ENCODE results near the gene MAP3K2.

The MAP3K2 gene

DNA sequence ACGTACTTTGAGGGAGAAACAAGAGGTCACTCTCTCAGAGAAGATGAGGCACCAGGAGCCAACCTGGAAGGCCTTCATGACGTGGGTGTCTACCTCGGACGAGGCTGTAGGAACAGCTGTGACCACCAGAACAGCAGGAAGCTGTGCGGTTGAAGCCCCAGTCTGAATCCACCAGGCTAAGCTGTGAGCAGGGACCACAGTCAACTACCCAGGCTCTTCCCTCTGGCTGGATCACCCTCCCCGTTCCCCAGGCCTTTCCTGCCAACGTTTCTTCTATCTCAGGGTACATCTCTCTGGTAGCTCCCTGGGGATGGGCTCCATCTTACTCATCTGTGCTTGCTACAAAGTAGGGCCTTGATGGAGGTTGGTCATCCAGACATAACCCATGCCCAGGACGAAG is 130.9 kb downstream of the MAP3K2 start:
- POLR2A ChIA-PET = no interaction called here
- CTCF ChIA-PET = no interaction called here
- TF ChIP-seq ZNF384 (IDR thresholded peaks at IDR 0.05) (no peak), SP1 (IDR thresholded peaks at IDR 0.05) (no peak), PKNOX1 (IDR thresholded peaks at IDR 0.05) (no peak), NFRKB (IDR thresholded peaks at IDR 0.05) (no peak), TARDBP (IDR thresholded peaks at IDR 0.05) (no peak), HDGF (IDR thresholded peaks at IDR 0.05; ENCODE audit: borderline replicate concordance) (no peak), L3MBTL2 (conservative IDR thresholded peaks at IDR 0.05) (no peak), LEF1 (IDR thresholded peaks at IDR 0.05; ENCODE audit: borderline replicate concordance) (no peak), FOXK2 (IDR thresholded peaks at IDR 0.05) (no peak), ELF4 (IDR thresholded peaks at IDR 0.05) (no peak), BHLHE40 (IDR thresholded peaks at IDR 0.05; ENCODE audit: borderline replicate concordance) (no peak), CTBP1 (IDR thresholded peaks at IDR 0.05; ENCODE audit: borderline replicate concordance) (no peak), ARNT (IDR thresholded peaks at IDR 0.05) (no peak), SUZ12 (IDR thresholded peaks at IDR 0.05) (no peak), FOXA1 (IDR thresholded peaks at IDR 0.05) (no peak), FOXM1 (IDR thresholded peaks at IDR 0.05; ENCODE audit: borderline replicate concordance) (no peak)
- no peak for DNase-seq (ENCODE audit: extremely low spot score)

GRCh38 chr2:127256381-127256780 is 131.4 kb downstream of the MAP3K2 start:
- POLR2A ChIA-PET = no interaction called here
- no peak for TF ChIP-seq ZNF384 (IDR thresholded peaks at IDR 0.05)
- no peak for TF ChIP-seq ELF4 (IDR thresholded peaks at IDR 0.05)
- no peak for TF ChIP-seq L3MBTL2 (conservative IDR thresholded peaks at IDR 0.05)
- TF ChIP-seq TARDBP (IDR thresholded peaks at IDR 0.05) = no peak
- TF ChIP-seq CTBP1 (IDR thresholded peaks at IDR 0.05; ENCODE audit: borderline replicate concordance) = no peak
- CTCF ChIA-PET = no interaction called here
- DNase-seq (ENCODE audit: extremely low spot score) = no peak

GRCh38 chr2:127255721-127256120 is 132.1 kb downstream of the MAP3K2 start:
- POLR2A ChIA-PET = no interaction called here
- TF ChIP-seq FOXA1 (IDR thresholded peaks at IDR 0.05) (no peak), SP1 (IDR thresholded peaks at IDR 0.05) (no peak), CTBP1 (IDR thresholded peaks at IDR 0.05; ENCODE audit: borderline replicate concordance) (no peak), FOXK2 (IDR thresholded peaks at IDR 0.05) (no peak), FOXM1 (IDR thresholded peaks at IDR 0.05; ENCODE audit: borderline replicate concordance) (no peak), ZNF384 (IDR thresholded peaks at IDR 0.05) (no peak), LEF1 (IDR thresholded peaks at IDR 0.05; ENCODE audit: borderline replicate concordance) (no peak), PKNOX1 (IDR thresholded peaks at IDR 0.05) (no peak), BHLHE40 (IDR thresholded peaks at IDR 0.05; ENCODE audit: borderline replicate concordance) (no peak), HDGF (IDR thresholded peaks at IDR 0.05; ENCODE audit: borderline replicate concordance) (no peak), TARDBP (IDR thresholded peaks at IDR 0.05) (no peak), SUZ12 (IDR thresholded peaks at IDR 0.05) (no peak), ELF4 (IDR thresholded peaks at IDR 0.05) (no peak), ARNT (IDR thresholded peaks at IDR 0.05) (no peak), NFRKB (IDR thresholded peaks at IDR 0.05) (no peak), L3MBTL2 (conservative IDR thresholded peaks at IDR 0.05) (no peak)
- DNase-seq (ENCODE audit: extremely low spot score) = no peak
- CTCF ChIA-PET = no interaction called here

- ChIA-PET CTCF (interaction anchor here (0.6 kb wide), 1 partner anchor 110 kb away, joined by 4 read pairs; no protein-coding TSS in a partner anchor), POLR2A (no interaction called here)
- TF ChIP-seq ZNF384 (IDR thresholded peaks at IDR 0.05) (no peak), CTBP1 (IDR thresholded peaks at IDR 0.05; ENCODE audit: borderline replicate concordance) (no peak), TARDBP (IDR thresholded peaks at IDR 0.05) (no peak), FOXK2 (IDR thresholded peaks at IDR 0.05) (no peak)
- no peak for DNase-seq (ENCODE audit: extremely low spot score)
These were observed 132.6 kb downstream of the MAP3K2 start for GRCh38 chr2:127255146-127255545.

DNA sequence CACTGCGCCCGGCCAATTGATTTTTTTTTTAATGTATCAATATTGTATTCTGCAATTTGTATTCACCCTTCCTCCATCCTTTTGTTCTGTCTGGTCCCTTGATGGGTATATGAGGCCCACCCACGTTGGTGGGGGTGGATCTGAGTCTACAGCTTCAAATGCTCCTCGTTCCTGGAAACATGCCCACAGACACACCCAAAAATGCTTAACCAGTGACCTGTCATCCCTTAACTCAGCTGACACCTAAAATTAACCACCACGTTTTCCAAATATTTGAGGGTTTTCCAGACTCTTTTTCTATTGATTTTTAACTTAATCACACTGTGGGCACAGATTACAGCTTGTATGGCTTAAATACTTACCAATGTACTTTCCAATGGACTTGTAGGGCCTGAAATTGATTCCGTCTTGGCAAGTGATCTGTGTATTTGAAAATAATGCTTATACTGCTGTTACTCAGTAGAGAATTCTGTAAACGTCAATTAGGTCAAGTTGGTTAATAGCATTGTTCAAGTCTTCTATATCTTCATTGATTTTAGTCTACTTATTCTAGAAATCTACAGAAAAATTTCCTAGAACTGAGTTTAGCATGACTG is 133.3 kb downstream of the MAP3K2 start:
- no peak for DNase-seq (ENCODE audit: extremely low spot score)
- ChIA-PET POLR2A (interaction anchor here (1.3 kb wide), 1 partner anchor 40 kb away, joined by 3 read pairs; the partner anchor contains the start of gene ERCC3), CTCF (no interaction called here)
- no peak for TF ChIP-seq FOXK2 (IDR thresholded peaks at IDR 0.05)
- TF ChIP-seq ZNF384 (IDR thresholded peaks at IDR 0.05) = no peak
- TF ChIP-seq SUZ12 (IDR thresholded peaks at IDR 0.05) = no peak
- no peak for TF ChIP-seq SP1 (IDR thresholded peaks at IDR 0.05)
- TF ChIP-seq LEF1 (IDR thresholded peaks at IDR 0.05; ENCODE audit: borderline replicate concordance) = no peak
- TF ChIP-seq HDGF (IDR thresholded peaks at IDR 0.05; ENCODE audit: borderline replicate concordance) = no peak
- no peak for TF ChIP-seq ELF4 (IDR thresholded peaks at IDR 0.05)
- no peak for TF ChIP-seq BHLHE40 (IDR thresholded peaks at IDR 0.05; ENCODE audit: borderline replicate concordance)
- TF ChIP-seq CTBP1 (IDR thresholded peaks at IDR 0.05; ENCODE audit: borderline replicate concordance) = no peak

All from HEK293T (cell line).